HG03175 (cell line): ENCODE data around the gene HSD11B1.
A peak's percentile ranks its signal among the peaks of the same experiment; 100 is the strongest.

Experiments used
- ATAC-seq: cut with Tn5 transposase; IDR thresholded peaks from one replicate; pipeline ENCODE4 v1.9.1; 2021; ENCODE audit warnings: mild to moderate bottlenecking, moderate library complexity; ENCODE audit not compliant: unreplicated experiment

Gene HSD11B1

DNA sequence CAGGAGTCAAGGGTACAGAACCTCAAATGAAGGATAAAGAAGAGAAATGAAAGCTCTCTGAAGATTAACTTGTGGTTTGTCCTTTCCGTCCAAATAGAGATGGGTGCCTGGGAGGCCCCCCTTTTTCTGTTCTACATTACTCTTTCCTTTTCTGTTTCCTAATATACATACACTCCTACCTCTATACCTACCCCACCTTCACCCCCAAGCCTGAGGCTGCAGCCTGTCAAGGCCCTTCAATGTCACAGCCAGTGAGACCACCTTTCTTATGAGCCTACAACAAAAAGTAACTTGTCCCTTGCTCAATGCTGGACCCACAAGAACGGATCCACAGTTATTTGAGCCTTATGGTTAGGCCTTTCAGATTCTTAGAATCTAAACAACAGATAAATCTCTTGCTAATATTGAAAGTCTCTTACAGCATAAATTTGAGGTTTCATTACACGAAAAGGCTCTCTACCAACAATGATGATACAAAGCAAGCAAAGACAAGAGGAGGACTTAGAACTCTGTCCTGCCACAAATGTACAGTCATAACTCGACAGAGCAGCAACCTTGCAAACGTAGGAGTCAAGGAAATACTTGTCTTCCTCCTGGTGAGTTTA is 47.1 kb downstream of the HSD11B1 start:
- ATAC-seq, result peak; percentile 39

DNA sequence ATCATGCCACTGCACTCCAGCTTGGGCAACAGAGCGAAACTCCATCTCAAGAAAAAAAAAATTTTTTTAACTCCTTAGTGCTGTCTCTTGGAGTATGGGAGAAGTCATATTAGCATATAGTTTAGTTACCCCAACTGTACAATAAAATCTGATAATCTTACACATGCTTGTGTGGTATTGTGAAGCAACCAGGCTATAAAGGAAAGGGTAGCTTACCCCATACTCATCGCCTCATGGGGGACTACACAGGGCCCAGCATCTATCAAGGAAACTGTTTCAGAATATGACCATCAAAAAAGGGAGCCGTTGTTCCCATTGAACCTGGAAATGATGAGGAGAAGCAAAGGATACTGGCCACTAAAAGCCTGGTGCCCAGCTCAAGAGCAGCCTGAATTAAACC is 48.2 kb downstream of the HSD11B1 start:
- no peak for ATAC-seq

DNA sequence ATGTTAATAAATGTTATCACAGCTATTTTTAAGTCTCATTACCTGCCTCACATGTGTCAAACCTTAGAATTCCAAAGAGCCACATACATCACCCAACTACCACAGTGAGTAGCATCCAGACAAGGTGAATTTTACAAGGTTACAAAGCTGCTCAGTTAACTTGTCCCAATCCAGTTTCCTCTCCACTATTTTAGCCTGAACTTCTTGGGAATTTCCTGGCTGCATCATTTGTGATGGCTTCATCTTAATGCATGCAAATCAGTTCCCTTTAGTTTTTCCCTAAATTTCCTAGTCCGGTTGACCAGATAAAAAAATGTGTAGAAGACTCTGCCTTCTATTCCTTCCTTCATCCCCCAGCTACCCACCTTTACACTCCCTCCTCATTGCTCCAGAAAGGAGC is 50.6 kb downstream of the HSD11B1 start:
- no peak for ATAC-seq

DNA sequence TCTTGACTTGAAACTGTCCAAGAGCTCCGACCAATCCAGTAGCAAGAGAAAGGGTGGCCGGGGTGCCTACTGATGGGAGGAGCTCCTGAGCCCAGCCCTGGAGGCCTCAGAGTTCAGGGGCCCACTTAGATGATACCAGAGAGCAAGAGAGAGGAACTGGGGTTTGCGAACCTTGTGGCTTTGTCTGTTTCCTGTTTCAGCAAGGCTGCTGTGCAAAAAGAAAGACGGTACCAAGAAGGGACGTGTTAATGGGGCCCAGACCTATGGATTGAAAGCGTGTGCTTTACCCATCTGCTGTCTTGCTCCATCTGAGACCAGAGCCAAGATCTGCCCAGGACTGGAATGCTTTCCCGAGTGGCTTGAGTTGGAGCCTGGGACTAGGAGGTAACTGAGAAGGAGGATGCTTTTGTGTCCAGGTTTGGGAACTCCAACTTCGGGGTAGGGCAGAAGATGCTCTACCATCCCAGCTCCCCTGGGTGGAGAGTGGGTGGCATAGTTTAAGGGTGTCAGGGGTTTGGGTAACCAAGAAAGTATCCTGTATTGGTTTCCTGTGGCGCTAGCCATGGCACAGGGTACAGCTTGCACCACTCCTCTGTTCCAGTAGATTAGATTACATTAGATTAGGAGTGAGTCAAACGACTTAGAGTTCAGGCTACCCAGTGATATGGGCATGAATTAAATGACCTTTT is 51.4 kb downstream of the HSD11B1 start, which contains the start of gene TRAF3IP3:
TSS of gene TRAF3IP3 (plus strand) at position 128 of the 689 bp plus-strand sequence. CDS start 3,987 bp downstream, outside the sequence.
- peak; percentile 81 for ATAC-seq

DNA sequence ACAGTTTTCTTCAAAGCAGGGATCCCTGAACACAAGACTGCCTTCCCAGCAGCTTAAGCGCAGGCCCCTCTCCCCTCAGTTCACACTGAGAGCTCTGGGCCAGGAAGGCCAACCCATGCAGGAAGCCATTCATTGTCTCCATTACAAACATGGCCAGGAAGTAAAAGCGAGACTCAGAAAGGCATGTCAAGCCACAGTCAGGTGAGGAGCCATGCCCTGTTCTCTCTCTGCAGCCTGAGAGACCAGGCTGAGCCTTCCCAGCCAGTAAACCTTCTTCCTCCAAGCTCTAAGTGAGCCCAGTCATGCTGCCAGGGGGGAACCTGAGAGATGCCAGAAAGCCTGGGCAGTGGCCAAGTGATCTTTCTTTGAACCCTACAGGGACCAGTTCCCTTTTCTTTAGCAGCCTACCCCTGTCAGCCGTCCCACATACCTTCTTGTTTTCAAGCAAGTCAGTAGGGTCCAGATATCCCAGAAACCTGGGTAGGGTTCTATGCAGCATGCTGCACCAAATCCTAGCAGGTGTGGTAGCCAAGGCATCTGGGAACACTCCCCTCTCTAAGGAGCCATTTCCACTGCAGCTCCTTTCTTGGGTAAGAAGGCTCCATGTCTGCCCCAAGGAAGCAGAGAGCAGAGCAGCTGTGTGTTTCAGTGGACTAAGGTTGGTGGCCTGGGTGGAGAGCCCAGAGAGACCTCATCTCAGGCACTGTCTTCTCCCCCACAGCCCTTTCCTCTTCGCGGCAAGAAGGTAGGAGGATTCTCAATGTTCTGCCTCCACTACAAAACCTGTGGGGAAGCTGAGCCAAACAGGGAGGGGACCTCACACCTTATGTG is 52.2 kb downstream of the HSD11B1 start:
- peak; percentile 40 for ATAC-seq

DNA sequence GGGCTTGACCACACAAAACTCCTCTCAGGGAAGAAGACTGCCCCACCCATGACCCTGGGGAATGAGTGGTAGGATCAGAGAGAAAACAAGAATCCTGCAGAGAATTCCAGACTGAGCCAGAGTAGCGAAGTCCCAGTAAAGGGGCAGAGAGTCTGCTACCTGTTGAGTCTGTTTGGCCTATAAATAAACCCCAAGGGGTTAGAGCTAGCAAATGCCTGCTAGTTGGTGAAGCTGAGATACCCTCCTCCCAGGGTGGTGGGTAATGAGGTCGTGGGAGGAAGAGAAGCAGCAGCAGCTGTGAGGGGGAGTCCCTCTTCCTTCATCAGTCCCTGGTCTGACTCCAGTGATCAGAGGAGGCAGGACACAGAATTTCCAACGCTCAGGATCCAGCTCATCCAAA is 53.8 kb downstream of the HSD11B1 start:
- ATAC-seq, result no peak

DNA sequence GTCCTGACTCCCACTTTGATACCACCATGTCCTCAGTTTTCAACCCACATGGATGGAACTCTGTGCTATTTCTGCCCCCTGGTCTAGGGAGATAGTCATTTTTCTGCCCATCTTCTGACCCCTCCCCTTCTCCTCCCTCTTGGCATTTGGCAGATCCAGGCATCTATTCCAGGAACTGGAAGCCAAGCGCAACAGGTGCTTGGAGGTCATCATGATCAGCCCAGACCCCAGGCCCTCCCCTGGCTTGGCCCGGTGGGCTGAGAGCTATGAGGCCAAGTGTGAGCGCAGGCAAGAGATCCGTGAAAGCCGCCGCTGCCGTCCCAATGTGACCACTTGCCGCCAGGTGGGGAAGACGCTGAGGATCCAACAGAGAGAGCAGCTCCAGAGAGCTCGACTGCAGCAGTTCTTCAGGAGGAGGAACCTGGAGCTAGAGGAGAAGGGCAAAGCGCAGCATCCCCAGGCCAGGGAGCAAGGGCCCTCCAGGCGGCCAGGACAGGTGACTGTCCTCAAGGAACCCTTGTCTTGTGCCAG is 55.2 kb downstream of the HSD11B1 start:
- ATAC-seq, result no peak

DNA sequence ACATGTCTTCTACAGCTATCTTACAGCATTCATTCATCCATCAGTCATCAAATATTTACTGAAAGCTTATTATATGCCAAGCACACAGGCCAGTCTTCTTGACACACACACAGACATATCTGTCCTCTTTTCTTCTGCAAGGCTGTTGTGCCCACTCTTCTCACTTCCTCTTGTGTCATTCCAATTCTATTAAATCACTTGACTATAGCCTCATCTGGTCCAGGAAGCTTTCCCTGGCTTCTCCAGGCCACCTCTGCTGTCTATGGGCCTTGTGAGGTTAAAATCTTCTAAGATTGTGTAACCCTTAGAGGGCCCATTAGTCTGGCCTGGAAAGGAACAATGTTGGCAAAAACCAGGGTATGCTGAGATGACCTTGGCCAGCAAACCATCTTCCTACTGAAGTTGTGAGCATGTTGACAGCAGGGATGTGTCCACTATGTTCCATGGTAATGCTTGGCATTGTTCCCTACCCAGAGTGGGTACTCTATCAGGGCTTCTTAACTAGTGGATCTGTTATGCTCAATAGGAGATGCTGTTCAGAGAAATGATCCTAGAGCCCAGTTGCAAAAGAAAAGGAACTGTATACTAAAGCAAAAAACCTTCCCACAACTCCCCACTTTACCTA is 56.5 kb downstream of the HSD11B1 start:
- ATAC-seq, result no peak

DNA sequence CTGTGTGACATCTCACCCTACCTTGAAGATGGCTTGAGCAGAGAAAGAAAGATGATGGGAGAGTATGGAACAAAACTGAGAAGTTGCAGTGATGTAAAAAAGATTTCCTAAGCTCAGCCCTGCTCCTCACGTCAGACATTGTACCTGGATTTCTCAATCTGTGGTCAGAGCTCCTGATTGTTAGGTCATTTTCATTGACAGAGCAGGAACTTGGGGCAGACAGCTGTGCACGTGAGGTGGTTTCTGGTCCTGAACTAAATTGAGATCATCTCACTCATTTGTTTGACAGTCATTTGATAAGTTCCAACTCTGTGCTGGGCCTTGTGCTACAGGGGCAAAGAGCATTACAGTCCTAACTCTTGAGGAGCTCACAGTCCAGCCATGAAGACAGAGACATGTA is 61.4 kb downstream of the HSD11B1 start:
- ATAC-seq, result no peak

DNA sequence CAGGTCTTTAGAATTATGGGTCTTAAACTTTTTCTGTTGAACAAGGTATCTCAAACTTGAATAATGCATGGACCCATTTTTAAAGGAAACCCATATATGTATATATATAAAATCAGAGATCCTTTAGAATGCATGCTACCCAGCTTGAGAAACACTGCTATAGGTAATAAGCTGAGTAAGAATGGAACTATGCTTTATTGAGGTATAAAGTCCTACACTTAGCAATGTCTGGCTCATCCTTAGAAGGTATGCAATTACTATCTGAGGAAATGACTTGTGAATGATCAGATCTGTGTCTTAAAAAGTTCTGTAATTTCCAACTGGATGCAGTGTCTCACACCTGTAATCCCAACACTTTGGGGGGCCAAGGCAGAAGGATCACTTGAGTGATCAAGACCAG is 62.5 kb downstream of the HSD11B1 start:
- no peak for ATAC-seq

DNA sequence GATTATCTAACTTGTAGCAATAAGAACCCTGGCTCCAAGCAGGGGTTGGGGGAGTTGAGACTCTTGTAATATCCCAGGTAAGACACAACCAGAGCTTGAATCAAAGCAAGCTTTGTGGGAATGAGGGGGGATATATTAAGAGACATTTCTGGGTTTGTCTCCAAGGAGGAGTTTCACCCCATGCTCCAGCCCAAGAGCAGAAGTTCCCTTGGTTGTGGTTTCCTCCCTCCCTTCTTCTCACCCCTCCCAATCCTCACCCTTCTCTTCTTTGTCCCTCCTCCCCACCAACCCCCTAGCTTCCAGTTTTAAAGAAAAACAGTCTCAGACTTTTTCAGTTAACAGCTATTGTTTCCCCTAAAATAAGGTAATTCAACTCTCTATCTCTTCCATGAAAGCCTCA is 63.1 kb downstream of the HSD11B1 start:
- ATAC-seq, result no peak

DNA sequence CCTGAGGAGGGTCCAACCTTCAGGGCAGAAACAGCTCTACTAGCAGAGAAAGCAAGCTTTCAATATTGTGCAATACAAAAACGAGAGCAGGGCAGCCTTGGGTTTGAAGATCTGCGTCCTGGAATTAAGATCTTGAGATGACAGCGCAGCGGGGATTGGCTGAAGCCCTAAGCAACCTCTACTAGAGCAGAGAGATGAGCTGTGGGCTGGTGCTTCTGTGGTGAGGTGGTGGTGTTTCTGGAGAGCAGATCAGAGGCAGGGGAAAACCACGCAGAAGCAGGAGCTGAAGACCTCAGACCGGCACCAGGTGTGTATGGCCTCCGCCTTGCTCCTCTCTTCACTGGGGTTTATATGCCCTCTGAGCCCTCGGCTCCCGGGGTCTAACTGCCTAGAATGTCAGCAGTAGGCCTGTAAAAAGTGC is 63.7 kb downstream of the HSD11B1 start:
- peak; percentile 74 for ATAC-seq

DNA sequence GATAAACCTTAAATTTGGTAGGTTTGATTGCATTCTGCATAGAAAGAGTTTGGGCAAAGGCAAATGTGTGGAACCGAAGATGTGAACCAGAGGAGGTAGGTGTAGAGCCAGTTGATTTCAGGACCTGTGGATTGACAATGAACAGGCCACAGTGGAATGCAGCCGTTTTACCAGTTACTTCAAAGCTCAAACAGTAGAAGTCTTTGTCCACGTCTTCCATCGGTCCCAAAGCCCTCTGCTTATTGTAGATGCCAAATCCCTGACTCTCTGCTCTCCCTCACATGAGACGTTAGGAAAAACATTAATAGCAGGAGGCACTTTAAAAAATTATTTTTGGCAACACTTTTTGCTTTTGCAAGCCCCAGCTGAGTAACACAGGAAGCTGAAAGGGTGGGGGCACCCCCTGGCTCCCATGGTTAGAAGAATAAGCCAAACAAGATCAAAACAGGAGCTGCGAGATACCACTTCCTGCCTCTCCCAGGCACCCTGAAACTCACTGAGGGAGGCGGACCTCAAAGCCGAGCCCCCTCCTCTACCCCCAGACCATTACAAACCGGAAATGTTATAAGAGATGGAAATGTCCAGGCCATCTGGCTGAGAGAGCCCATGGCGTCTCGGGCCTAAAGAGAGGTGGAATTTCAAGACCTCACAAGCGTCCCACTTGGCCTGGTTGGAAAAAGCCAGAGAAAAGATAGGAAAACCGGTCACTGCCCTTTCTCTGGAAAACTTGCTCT is 64.7 kb downstream of the HSD11B1 start:
- ATAC-seq, result peak; percentile 88

DNA sequence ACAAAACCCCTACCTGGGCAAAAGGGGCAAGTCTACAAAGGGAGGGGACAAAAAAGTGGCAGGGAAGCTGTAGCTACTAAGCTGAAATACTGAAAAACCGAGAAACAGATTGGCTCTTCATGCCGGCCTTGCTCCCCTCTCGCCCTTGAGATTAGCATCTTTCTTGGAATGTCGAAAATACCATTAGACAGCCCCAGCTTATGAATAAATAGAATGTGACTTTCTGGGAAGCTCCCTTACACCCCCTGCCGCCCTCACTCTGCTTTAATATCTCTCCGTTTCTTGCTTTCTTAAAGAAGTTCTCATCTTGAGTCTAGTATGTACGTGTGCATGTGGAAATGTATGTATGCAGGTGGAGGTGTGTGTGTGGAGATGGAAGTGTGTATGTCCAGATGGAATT is 65.3 kb downstream of the HSD11B1 start:
- ATAC-seq, result no peak

DNA sequence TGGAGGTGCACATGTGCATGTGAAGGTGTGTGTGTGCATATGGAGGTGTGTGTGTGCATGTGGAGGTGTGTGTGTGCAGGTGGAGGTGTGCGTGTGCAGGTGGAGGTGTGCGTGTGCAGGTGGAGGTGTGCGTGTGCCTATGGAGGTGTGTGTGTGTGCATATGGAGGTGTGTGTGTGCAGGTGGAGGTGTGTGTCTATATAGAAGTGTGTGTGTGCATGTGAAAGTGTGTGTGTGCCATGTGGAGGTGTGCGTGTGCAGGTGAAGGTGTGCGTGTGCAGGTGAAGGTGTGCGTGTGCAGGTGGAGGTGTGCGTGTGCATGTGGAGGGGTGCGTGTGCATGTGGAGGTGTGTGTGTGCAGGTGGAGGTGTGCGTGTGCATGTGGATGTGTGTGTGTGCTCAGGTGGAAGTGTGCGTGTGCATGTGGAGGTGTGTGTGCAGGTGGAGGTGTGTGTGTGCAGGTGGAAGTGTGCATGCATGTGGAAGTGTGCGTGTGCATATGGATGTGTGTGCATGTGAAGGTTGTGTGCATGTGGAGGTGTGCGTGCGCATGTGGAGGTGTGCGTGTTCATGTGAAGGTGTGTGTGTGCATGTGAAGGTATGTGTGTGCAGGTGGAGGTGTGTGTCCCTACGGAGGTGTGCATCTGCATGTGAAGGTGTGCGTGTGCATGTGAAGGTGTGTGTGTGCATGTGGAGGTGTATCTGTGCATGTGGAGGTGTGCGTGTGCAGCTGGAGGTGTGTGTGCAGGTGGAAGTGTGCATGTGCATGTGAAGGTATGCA is 66.2 kb downstream of the HSD11B1 start:
- ATAC-seq, result no peak

DNA sequence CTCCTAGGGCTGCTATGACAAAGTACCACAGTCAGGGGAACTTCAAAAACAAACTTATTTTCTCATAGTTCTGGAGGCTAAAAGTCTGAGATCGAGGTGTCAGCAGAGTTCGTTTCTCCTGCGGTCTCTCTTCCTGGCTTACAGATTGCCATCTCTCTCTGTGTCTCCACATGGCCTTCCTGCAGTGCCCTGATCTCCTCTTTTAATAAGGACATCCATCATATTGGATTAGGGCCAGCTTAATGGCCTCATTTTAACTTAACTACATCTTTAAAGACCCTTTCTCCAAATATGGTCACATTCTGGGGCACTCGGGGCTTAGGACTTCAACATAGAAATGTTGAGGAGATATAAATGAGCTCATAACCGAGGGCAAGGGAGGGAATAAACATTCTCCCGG is 67.5 kb downstream of the HSD11B1 start:
- ATAC-seq, result no peak

DNA sequence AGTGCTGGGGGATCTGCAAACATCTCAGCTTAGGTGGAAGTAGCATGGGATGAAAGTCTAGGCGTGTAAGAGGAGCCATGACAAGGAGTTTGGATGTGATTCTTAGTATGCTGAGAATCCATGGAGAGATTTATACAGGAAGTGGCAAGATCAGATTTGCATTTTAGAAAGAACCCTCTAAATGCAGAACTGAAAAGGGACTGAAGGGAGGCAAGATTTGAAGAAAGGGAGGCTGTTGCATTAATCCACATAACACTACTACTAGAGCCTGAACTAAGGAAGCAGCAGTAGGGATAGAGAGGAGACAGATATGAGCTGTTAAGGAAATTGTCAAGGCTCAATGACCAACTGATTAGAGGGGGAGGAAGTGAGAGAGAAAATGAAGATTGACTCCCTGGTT is 69.9 kb downstream of the HSD11B1 start:
- no peak for ATAC-seq

DNA sequence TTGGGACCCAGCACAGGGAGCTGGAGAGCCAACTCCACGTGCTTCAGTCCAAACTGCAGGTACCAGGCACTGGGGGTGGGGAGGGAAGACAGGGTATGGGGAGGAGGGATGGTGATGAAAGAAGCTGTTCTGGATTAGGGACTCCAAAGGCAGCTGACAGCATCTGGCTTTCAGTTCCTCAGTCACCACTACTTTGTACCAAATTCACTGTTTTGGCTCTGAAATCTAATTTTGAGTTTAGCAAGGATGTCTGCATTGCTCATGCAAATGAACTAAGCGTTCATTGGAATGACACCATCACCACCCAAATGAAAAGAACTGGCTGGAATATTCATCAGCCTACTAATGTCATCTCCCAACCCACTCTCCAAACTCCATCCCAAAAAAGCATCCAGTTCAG is 71.0 kb downstream of the HSD11B1 start:
- no peak for ATAC-seq

DNA sequence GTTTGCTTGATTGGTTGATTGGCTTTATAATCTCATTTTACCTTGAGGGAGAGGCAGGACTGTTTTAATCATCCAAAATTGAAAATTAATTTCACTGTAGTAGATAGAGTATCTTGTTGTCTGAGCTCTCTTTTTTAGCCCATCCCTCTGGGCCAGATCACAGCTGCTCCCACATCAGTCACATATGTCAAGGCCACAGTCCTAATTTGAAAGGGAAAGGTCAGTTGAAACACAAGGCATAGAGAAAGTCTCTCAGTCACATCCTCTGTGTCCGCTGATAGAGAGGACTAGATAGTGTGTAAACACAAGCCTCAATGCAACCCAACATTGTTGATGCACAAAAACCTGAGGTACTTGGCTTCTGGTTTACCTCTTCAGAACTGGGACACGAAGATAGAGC is 72.9 kb downstream of the HSD11B1 start:
- ATAC-seq, result no peak

DNA sequence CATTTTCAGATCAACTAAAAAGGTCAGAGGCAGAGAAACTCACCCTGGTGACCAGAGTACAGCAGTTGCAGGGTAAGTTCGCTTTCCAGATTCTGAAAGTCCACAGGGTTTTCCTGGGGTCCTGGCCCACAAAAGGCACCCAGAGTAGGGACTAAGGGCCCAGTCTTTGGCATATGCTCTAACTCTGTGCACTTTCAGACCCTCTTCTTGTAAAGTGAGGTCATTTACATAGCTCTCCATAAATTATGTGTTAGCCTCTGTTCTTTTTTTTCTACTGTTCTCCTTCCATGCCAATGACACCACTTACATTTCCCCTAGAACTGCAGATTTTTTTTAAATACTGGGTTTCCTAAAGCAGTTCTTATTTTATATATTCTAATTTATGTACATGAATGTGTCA is 73.5 kb downstream of the HSD11B1 start:
- no peak for ATAC-seq
